H9 (cell line): Measurements from ENCODE around the gene ZNF648. TPM values are rescaled to one million over a fixed set of nuclear protein-coding genes. Genes with fewer than 3 reads are reported as not detected.

Experiments used
- DNase-seq: peaks from one replicate; pipeline ENCODE4 v3.0.0-alpha.2; 2017
- H2AFZ ChIP-seq: one replicate; pipeline ENCODE4 v1.6.1; 2013; ENCODE audit warnings: mild to moderate bottlenecking, low read length, control low read depth, moderate library complexity
- H2AK5ac ChIP-seq: 2 replicates; pipeline ENCODE4 v1.6.1; 2013; ENCODE audit warnings: low read length, control low read depth, mixed read lengths; ENCODE audit not compliant: insufficient read length
- H2BK120ac ChIP-seq: one replicate; pipeline ENCODE4 v1.6.1; 2013; ENCODE audit warnings: low read depth, mild to moderate bottlenecking, low read length, control low read depth, inconsistent platforms; ENCODE audit not compliant: poor library complexity, severe bottlenecking
- H2BK12ac ChIP-seq: 2 replicates; pipeline ENCODE4 v1.6.1; 2013; ENCODE audit warnings: low read length, control low read depth, mixed read lengths, low read depth; ENCODE audit not compliant: insufficient read length
- H2BK15ac ChIP-seq: 2 replicates; pipeline ENCODE4 v1.6.1; 2013; ENCODE audit warnings: low read depth, low read length, control low read depth
- H2BK20ac ChIP-seq: one replicate; pipeline ENCODE4 v1.6.1; 2013; ENCODE audit warnings: low read depth, mild to moderate bottlenecking, low read length, control low read depth, inconsistent platforms; ENCODE audit not compliant: poor library complexity, severe bottlenecking
- H2BK5ac ChIP-seq: 2 replicates; pipeline ENCODE4 v1.6.1; 2013; ENCODE audit warnings: low read length, control low read depth, mixed read lengths; ENCODE audit not compliant: insufficient read length
- H3K14ac ChIP-seq: 2 replicates; pipeline ENCODE4 v1.6.1; 2013; ENCODE audit warnings: low read length, control low read depth; ENCODE audit not compliant: insufficient read depth
- H3K18ac ChIP-seq: 2 replicates; pipeline ENCODE4 v1.6.1; 2013; ENCODE audit warnings: low read depth, mild to moderate bottlenecking, mixed read lengths, low read length, control low read depth; ENCODE audit not compliant: insufficient read length
- H3K23ac ChIP-seq: 2 replicates; pipeline ENCODE4 v1.6.1; 2013; ENCODE audit warnings: low read length, control low read depth, mixed read lengths, low read depth; ENCODE audit not compliant: insufficient read length
- H3K23me2 ChIP-seq: 2 replicates; pipeline ENCODE4 v1.6.1; 2013; ENCODE audit warnings: low read depth, mild to moderate bottlenecking, mixed read lengths, low read length, control low read depth; ENCODE audit not compliant: insufficient read length, poor library complexity, severe bottlenecking
- H3K27ac ChIP-seq: 2 replicates; pipeline ENCODE4 v1.5.1; 2013; ENCODE audit warnings: low read length, control low read depth, mixed read lengths, low read depth; ENCODE audit not compliant: insufficient read length
- H3K27me3 ChIP-seq: 2 replicates; pipeline ENCODE4 v1.6.1; 2013; ENCODE audit warnings: low read length, control low read depth, inconsistent platforms; ENCODE audit not compliant: insufficient read depth
- H3K4ac ChIP-seq: 2 replicates; pipeline ENCODE4 v1.6.1; 2013; ENCODE audit warnings: low read depth, mild to moderate bottlenecking, control low read depth, inconsistent platforms, low read length, moderate library complexity
- H3K4me1 ChIP-seq: 2 replicates; pipeline ENCODE4 v1.6.1; 2013; ENCODE audit warnings: low read length, control low read depth, inconsistent platforms; ENCODE audit not compliant: insufficient read depth
- H3K4me2 ChIP-seq: 2 replicates; pipeline ENCODE4 v1.6.1; 2013; ENCODE audit warnings: low read length, control low read depth, mixed read lengths; ENCODE audit not compliant: insufficient read length, insufficient read depth
- H3K56ac ChIP-seq: 2 replicates; pipeline ENCODE4 v1.6.1; 2013; ENCODE audit warnings: low read depth, mild to moderate bottlenecking, mixed read lengths, low read length, control low read depth; ENCODE audit not compliant: insufficient read length
- H3K79me1 ChIP-seq: 2 replicates; pipeline ENCODE4 v1.6.1; 2013; ENCODE audit warnings: low read depth, mild to moderate bottlenecking, moderate library complexity, low read length, control low read depth, inconsistent platforms; ENCODE audit not compliant: insufficient read depth, poor library complexity, severe bottlenecking
- H3K79me2 ChIP-seq: 2 replicates; pipeline ENCODE4 v1.6.1; 2013; ENCODE audit warnings: low read length, control low read depth, inconsistent platforms; ENCODE audit not compliant: insufficient read depth
- H3K9ac ChIP-seq: 2 replicates; pipeline ENCODE4 v1.6.1; 2013; ENCODE audit warnings: low read length, control low read depth, mixed read lengths; ENCODE audit not compliant: insufficient read length; ENCODE audit errors: extremely low read depth
- H3K9me3 ChIP-seq: one replicate; pipeline ENCODE4 v1.6.1; 2013; ENCODE audit warnings: low read depth, low read length, inconsistent platforms; ENCODE audit not compliant: control insufficient read depth
- H3T11ph ChIP-seq: one replicate; pipeline ENCODE4 v1.6.1; 2013; ENCODE audit warnings: mild to moderate bottlenecking, low read length, control low read depth, inconsistent platforms
- H4K20me1 ChIP-seq: one replicate; pipeline ENCODE4 v1.6.1; 2013; ENCODE audit not compliant: control insufficient read depth, insufficient read length, insufficient read depth
- H4K5ac ChIP-seq: 2 replicates; pipeline ENCODE4 v1.6.1; 2013; ENCODE audit warnings: low read depth, mild to moderate bottlenecking, mixed read lengths, low read length, control low read depth; ENCODE audit not compliant: insufficient read length
- H4K8ac ChIP-seq: replicated peaks from 2 replicates; pipeline ENCODE4 v1.6.1; 2013; ENCODE audit warnings: low read length, control low read depth, mixed read lengths, low read depth; ENCODE audit not compliant: insufficient read length
- H4K91ac ChIP-seq: 2 replicates; pipeline ENCODE4 v1.6.1; 2013; ENCODE audit warnings: low read depth, mild to moderate bottlenecking, moderate library complexity, mixed read lengths, low read length, control low read depth; ENCODE audit not compliant: insufficient read length
- H3K27ac Mint-ChIP-seq, 3 experiments: 2 replicates in 2 of 3; 3 replicates in 1 of 3; pipeline ENCODE4 v1.8.0; 2020 to 2021; ENCODE audit warnings: mixed read lengths in 3 of 3, mild to moderate bottlenecking in 1 of 3, moderate library complexity in 1 of 3
- H3K27me3 Mint-ChIP-seq: 2 replicates; pipeline ENCODE4 v1.8.0; 2021; ENCODE audit warnings: low read depth, mild to moderate bottlenecking, moderate library complexity, mixed read lengths
- H3K36me3 Mint-ChIP-seq, 3 experiments: 2 replicates in 2 of 3; 3 replicates in 1 of 3; pipeline ENCODE4 v1.8.0; 2020 to 2021; ENCODE audit warnings: low read depth in 3 of 3, mixed read lengths in 3 of 3; ENCODE audit not compliant: insufficient read depth in 1 of 3
- H3K4me1 Mint-ChIP-seq, 2 experiments: 2 replicates each; pipeline ENCODE4 v1.8.0; 2020; ENCODE audit warnings: mixed read lengths in 2 of 2
- H3K4me3 Mint-ChIP-seq, 2 experiments: 2 replicates in 1 of 2; 3 replicates in 1 of 2; pipeline ENCODE4 v1.8.0; 2020 to 2021; ENCODE audit warnings: mild to moderate bottlenecking in 2 of 2, mixed read lengths in 2 of 2, moderate library complexity in 1 of 2
- H3K9me3 Mint-ChIP-seq, 2 experiments: 2 replicates in 1 of 2; 3 replicates in 1 of 2; pipeline ENCODE4 v1.8.0; 2020; ENCODE audit warnings: mild to moderate bottlenecking in 2 of 2, mixed read lengths in 2 of 2, moderate library complexity in 1 of 2
- CTCF ChIP-seq: fragments of 200-600 bp; sonication (generic); conservative IDR thresholded peaks from 3 replicates; pipeline ENCODE4 v1.8.0; 2021; ENCODE audit warnings: antibody characterized with exemption, mild to moderate bottlenecking
- WGBS: extraction: QIAGEN DNeasy Blood & Tissue Kit; methylation state at CpG from one replicate; pipeline ENCODE4 v1.1.7; 2013; ENCODE audit warnings: missing lambda C conversion rate, low lambda C conversion rate, mixed read lengths; ENCODE audit not compliant: insufficient read length; ENCODE audit errors: extremely low coverage; 5-methylcytosine and 5-hydroxymethylcytosine counted together
- total RNA-seq: library from RNA; stranded (reverse); gene quantifications from 2 replicates; pipeline ENCODE4 v1.2.1, GENCODE V29; 2021

ZNF648 gene
- total RNA-seq, 1 experiment from 2014 or later = 1.4 TPM

- Histone ChIP-seq H3K4ac (no peak overlapping the region), H4K20me1 (no peaks in the 10 kb centered on the region), H4K5ac (no peak overlapping the region), H3K14ac (no peak overlapping the region), H2BK5ac (no peak overlapping the region), H4K91ac (no peak overlapping the region), H2BK20ac (no peak overlapping the region), H3K9me3 (peaks cover 5% of the 10 kb centered on the region), H2AK5ac (no peak overlapping the region), H2BK12ac (no peak overlapping the region), H3K23me2 (no peaks in the 10 kb centered on the region), H3K27ac (no peak overlapping the region), H3K18ac (no peak overlapping the region), H3K79me2 (no peaks in the 10 kb centered on the region), H3K56ac (no peak overlapping the region), H3K4me1 (no peaks in the 10 kb centered on the region), H3K23ac (no peak overlapping the region), H3K9ac (no peak overlapping the region), H3K4me2 (no peak overlapping the region), H2BK120ac (no peak overlapping the region), H3T11ph (no peak overlapping the region), H2BK15ac (no peak overlapping the region), H3K27me3 (no peaks in the 10 kb centered on the region), H3K79me1 (no peaks in the 10 kb centered on the region), H2AFZ (no peak overlapping the region), H4K8ac (no peak overlapping the region)
- WGBS = no CpG with 5 or more reads among the region's 2 CpGs
- Mint-ChIP-seq H3K9me3 (peaks cover 23 to 29% of the 10 kb centered on the region in 2 experiments), H3K4me1 (no peaks in the 10 kb centered on the region), H3K27me3 (no peaks in the 10 kb centered on the region), H3K4me3 (no peak overlapping the region), H3K27ac (no peak overlapping the region), H3K36me3 (peaks cover 11 to 22% (median 13%) of the 10 kb centered on the region in 3 experiments)
- no peak for DNase-seq
- TF ChIP-seq CTCF = no peak
Measured at GRCh38 chr1:182048562-182048961, 12.9 kb downstream of the ZNF648 start.
